Measurements from ENCODE around the gene COMMD1. TPM values are rescaled to one million over a fixed set of nuclear protein-coding genes. Genes with fewer than 3 reads are reported as not detected.
"Not testable (repeated sequence)": the region's sequence is repeated elsewhere in the genome, so short reads cannot be mapped to it uniquely, and the experiment has no call there.

Gene COMMD1
- polyA plus RNA-seq, 1 experiment: 44.6 TPM

GRCh38 chr2:62156861-62157496, 251.5 kb downstream of the COMMD1 start:
- no peak overlapping the region for H3K4me3 ChIP-seq (ENCODE audit: low read depth, low read length)
- no peak for TF ChIP-seq CTCF (IDR thresholded peaks at IDR 0.05; ENCODE audit: insufficient read depth, low read depth, low read length)
- H3K27me3 ChIP-seq (ENCODE audit: control insufficient read depth, insufficient read depth, low read length): no peaks in the 10 kb centered on the region
- ChIA-PET POLR2A (no interaction called here), CTCF (no interaction called here)
- no peak for DNase-seq (ENCODE audit: low read depth)
- no peaks in the 10 kb centered on the region for H3K36me3 ChIP-seq (ENCODE audit: control insufficient read depth, insufficient read depth, low read length)

GRCh38 chr2:62158444-62159121, 253.1 kb downstream of the COMMD1 start:
- Histone ChIP-seq H3K27me3 (ENCODE audit: control insufficient read depth, insufficient read depth, low read length) (no peaks in the 10 kb centered on the region), H3K36me3 (ENCODE audit: control insufficient read depth, insufficient read depth, low read length) (no peaks in the 10 kb centered on the region), H3K4me3 (ENCODE audit: low read depth, low read length) (no peak overlapping the region)
- CTCF ChIA-PET: no interaction called here
- no peak for TF ChIP-seq CTCF (IDR thresholded peaks at IDR 0.05; ENCODE audit: insufficient read depth, low read depth, low read length)
- DNase-seq (ENCODE audit: low read depth): no peak
- POLR2A ChIA-PET: no interaction called here

GRCh38 chr2:62160691-62161090, 255.2 kb downstream of the COMMD1 start:
- DNase-seq (ENCODE audit: low read depth); POLR2A ChIA-PET; CTCF ChIA-PET: not testable (repeated sequence)

GRCh38 chr2:62163106-62163831, 257.8 kb downstream of the COMMD1 start:
- Histone ChIP-seq H3K27me3 (ENCODE audit: control insufficient read depth, insufficient read depth, low read length) (no peaks in the 10 kb centered on the region), H3K36me3 (ENCODE audit: control insufficient read depth, insufficient read depth, low read length) (no peaks in the 10 kb centered on the region), H3K4me3 (ENCODE audit: low read depth, low read length) (no peak overlapping the region)
- CTCF ChIA-PET: interaction anchor here (0.9 to 1.6 kb wide), 3 partner anchors 15 to 58 kb away, joined by 3 to 4 read pairs (median 3); no protein-coding TSS in a partner anchor
- TF ChIP-seq CTCF (IDR thresholded peaks at IDR 0.05; ENCODE audit: insufficient read depth, low read depth, low read length): no peak
- POLR2A ChIA-PET: no interaction called here
- DNase-seq (ENCODE audit: low read depth): no peak

More at GRCh38 chr2:62160691-62161090, 255.2 kb downstream of the COMMD1 start:
- not testable (repeated sequence) for H3K4me3 ChIP-seq (ENCODE audit: low read depth, low read length); H3K27me3 ChIP-seq (ENCODE audit: control insufficient read depth, insufficient read depth, low read length); H3K36me3 ChIP-seq (ENCODE audit: control insufficient read depth, insufficient read depth, low read length)

GRCh38 chr2:62163834-62164233, 258.4 kb downstream of the COMMD1 start:
- Histone ChIP-seq H3K4me3 (ENCODE audit: low read depth, low read length) (no peak overlapping the region), H3K27me3 (ENCODE audit: control insufficient read depth, insufficient read depth, low read length) (no peaks in the 10 kb centered on the region), H3K36me3 (ENCODE audit: control insufficient read depth, insufficient read depth, low read length) (no peaks in the 10 kb centered on the region)
- no peak for TF ChIP-seq CTCF (IDR thresholded peaks at IDR 0.05; ENCODE audit: insufficient read depth, low read depth, low read length)
- CTCF ChIA-PET: interaction anchor here (0.9 to 1.6 kb wide), 3 partner anchors 15 to 58 kb away, joined by 3 to 4 read pairs (median 3); no protein-coding TSS in a partner anchor
- DNase-seq (ENCODE audit: low read depth): no peak
- POLR2A ChIA-PET: no interaction called here

Measured in BJ (cell line).